HG03108 (cell line): Measurements from ENCODE around the gene AGTPBP1.
"Not testable (repeated sequence)": the region's sequence is repeated elsewhere in the genome, so short reads cannot be mapped to it uniquely, and the experiment has no call there.

Experiments used
- ATAC-seq: cut with Tn5 transposase; IDR thresholded peaks from one replicate; pipeline ENCODE4 v1.9.1; 2021; ENCODE audit warnings: moderate library complexity; ENCODE audit not compliant: unreplicated experiment

Gene AGTPBP1

DNA sequence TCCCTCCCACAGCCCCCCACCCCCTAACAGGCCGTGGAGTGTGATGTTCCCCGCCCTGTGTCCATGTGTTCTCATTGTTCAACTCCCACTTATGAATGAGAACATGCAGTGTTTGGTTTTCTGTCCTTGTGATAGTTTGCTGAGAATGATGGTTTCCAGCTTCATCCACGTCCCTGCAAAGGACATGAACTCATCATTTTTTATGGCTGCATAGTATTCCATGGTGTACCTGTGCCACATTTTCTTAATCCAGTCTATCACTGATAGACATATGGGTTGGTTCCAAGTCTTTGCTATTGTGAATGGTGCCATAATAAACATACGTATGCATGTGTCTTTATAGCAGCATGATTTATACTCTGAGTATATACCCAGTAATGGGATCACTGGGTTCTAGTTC is 23.9 kb downstream of the AGTPBP1 start:
- not testable (repeated sequence) for ATAC-seq

DNA sequence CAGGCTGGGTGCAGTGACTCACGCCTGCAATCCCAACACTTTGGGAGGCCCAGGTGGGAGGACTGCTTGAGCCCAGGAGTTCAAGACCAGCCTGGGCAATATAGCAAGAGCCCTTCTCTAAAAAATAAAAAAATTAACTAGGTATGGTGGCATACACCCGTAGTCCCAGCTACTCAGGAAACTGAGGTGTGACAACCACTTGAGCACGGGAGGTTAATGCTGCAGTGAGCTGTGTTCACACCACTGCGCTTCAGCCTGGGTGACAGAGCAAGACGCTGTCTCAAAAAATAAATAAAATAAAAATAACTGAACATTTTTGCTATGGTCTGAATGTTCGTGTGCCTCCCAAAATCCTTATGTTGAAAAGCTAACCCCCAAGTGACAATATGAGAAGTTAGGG is 24.5 kb downstream of the AGTPBP1 start:
- ATAC-seq: no peak

DNA sequence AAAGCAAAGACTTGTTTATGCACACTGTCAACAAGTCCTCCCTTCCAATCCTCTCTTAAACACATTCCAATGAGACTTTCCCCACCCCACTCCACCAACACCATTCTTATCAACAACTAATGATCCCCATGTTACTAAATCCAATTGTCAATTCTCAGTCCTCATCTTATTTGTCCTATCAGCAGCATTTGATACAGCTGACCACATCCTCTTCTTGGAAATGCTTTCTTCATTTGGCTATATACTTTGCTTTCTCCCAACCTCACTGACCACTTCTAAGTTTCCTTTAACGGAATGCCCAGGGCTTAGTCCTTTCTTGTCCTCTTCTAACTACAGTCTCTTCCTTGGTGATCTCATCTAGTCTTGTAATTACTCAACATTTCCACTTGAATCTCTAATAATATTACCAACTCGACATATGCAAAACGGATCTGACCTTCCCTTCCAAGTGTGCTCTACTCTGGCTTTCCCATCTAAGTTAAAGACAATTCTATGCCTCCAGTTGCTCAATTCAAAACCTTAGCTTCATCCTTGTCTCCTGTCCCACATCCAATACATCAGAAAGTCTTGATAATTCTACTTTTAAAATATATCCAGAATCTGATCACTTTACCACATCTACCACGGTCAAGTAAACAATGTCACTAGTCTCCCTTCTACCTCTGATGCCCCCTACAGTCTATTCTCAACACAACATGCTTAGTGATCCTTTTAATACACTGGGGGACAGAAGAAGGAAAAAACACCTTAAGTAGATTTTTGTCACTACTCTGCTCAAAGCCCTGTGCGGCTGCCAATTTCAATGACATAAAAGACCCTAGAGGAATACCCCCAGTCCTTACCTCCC is 25.5 kb downstream of the AGTPBP1 start:
- ATAC-seq: peak; percentile 51

DNA sequence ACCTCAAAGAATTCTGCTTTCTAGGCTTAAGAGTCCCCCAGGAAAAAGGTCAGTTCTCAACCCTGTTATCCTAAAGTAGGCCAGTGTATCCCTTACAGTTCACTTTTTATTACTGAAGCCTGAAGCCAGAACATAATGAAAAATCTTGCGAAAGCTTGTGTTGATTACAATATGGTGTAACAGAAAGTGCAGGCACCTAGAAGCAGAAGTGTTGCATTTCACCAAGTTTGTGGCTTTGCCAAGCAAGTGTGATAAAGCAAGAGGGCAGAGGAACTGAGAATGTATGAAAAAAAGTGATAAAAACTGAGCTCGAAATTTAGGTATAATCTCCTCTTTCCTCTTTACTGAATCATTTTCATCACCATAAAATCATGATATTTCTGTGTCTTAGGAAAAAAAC is 26.2 kb downstream of the AGTPBP1 start:
- ATAC-seq: peak; percentile 60

DNA sequence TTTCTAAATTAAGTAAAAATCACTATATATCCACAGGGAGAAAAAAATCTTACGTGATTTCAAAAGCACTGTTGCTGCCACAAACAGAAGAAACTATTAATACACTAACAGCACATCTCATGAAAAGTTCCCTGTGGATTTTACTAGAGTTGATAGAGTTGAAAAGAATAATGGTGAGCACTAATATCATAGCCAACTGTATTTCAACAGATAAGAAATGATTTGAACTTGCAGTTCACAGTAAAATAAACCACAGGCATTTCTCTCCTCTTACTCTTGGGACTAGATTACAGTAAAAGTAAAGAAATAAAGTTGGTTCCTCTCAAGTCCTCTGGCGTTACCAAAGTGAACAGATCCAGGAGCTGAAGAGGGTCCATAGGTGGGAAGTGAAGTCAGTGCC is 27.9 kb downstream of the AGTPBP1 start:
- no peak for ATAC-seq

DNA sequence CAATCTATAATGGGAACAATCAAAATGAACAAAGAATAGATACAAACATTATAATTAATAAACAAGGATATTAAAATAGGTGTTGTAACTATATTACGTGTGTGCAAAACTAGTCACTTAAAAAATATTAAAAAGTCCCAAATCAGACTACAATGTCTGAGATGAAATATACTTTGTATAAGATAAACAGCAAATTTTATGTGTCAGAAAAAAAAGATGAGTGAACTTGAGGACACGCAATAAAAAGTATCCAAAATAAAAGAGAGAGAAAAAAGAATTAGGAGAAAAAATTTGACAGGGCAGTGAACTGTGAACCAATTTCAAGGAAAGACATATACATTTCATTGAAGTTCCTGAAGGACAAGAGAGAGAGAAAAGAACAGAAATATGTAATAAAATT is 37.0 kb downstream of the AGTPBP1 start:
- ATAC-seq: no peak

DNA sequence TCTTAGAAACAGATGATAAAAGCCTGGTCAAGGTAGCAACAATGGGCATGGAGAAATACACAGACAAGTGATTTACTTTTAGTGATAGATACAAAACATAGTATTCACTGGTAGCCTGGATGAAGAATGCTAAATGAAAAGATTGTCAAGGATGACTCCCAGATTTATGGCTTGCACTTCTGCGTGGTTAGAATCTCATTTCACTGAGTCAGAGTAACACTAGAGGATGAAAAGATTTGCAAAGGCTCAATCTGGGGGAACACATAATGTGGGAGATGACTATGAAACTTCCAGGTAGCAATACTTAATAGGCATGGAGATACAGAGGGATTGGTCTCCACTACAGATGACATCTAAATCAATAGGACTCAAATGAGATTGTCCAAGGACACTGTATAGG is 38.4 kb downstream of the AGTPBP1 start:
- no peak for ATAC-seq

DNA sequence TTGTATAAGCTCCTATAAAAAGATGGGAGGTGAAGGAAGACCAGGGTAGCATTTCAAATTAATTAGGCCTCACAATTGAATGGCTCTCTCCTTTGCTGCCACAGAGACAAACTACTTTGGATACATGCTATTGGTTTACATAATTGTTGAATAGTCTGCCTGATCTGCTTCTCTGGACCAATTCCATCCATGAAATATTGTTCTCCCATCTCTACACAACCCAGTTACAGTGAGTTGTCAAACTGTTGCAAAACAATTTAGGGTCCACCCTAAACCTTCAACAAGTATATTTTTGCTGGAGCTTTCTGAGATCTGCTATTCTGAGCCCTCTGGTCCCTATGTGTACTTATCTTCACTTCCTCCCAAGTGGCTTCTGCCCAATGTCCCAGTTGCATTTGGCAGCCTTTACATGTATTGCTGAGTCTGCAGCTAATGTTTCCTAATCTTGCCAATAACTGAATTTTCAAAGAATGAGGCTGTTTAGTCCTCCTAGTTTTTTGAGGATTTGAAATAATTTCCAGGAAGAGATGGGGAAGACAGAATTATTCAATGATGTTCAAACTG is 38.9 kb downstream of the AGTPBP1 start:
- ATAC-seq: no peak

DNA sequence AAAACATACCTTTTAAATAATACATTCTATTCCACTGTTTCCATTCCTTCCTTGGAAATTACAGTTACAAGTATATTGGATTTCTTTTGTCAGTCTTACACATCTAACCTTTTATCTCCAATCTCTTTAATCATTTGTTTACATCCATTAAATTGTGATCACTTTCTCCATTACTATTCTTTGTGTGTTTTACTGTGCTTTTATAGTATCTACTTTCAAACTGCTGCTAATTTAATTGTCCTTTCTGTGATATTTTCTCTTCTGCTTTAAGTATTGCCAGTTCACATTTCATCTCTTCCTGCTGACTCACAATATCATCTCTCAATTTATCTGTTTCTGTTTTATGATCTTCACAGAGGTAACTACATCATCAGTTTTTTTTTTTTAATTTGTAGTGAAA is 39.6 kb downstream of the AGTPBP1 start:
- ATAC-seq: no peak

DNA sequence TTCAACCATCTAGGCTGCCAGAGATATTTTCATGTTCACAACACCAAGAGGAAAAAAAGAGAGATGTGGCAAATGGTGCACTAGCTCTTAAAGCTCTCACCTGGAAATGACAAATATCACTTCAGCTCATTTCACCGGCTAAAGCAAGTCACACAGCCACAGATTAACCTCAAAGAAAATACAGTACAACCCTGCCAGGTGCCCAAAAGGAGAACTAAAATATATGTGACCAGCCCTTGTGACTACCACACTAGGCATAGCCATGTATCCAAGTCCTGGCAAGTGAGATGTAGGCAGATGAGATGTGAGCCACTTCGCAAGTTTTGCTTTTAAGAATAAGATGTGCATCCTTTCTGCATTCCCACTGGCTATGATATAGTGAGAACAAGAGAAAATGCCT is 41.4 kb downstream of the AGTPBP1 start:
- no peak for ATAC-seq

DNA sequence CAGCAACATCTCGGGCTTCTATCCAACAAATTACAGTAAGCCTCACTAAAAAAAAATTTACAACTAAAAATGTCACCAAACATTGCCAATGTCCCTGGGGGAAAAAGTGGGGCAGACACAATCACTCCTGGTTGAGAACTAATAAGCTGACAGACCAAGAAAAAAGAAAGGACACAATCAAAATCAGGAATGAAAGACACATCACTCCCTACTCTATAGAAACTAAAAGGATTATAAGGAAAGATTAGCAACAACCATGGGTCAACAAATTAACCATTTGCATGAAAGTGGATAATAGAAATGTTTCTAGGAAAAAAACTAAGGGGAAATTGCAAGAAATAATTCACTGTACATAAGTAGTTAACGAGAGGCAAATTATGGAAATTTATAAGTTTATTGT is 53.4 kb downstream of the AGTPBP1 start:
- ATAC-seq: no peak

DNA sequence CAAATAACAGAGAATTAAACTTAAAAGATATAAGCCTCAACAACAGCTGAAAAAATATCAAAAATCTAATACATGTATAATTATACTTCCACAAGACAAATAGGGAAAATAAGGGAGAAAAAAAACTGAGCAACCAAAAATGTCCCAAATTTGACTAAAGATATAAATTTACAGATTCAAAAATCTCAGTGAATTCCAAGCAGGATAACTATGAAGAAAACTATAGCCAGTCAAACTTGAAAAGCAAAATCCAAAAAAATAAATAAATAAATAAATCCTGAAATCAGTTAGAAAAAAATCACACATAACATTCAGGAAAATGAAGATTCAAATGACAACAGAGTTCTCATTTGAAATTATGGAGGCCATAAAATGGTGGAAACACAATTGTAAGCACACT is 56.7 kb downstream of the AGTPBP1 start:
- no peak for ATAC-seq

DNA sequence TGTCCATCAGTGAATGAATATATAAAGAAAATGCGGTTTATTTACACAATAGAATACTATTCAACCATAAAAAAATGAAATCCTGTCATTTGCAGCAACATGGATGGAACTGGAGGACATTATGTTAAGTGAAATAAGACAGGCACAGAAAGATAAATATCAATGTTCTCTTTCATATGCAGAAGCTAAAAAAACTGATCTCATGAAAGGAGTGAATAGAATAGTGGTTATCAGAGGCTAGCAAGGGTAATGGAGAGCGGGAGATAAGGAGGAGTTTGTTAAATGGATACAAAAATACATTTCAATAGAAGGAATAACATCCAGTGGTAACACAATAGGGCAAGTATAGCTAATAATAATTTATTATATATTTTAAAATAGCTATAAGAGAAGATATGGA is 65.0 kb downstream of the AGTPBP1 start:
- ATAC-seq: no peak

DNA sequence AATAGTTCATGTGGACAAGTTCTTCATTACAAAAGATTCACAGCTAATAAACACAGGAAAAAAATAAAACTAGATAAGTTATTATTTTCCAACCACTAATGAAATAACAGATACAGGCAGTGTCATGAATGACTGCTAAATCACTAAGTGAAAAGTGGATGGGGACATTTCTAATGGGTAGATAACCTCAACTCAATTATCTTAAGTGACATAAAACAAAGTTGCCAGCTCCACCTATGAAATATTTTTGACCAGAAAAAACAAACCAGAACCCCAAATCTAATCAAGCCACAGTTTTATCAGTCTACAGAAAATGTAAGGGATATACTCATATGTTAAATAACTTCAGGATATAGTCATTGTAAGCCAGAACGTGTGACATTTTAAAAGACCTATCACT is 74.4 kb downstream of the AGTPBP1 start:
- no peak for ATAC-seq

DNA sequence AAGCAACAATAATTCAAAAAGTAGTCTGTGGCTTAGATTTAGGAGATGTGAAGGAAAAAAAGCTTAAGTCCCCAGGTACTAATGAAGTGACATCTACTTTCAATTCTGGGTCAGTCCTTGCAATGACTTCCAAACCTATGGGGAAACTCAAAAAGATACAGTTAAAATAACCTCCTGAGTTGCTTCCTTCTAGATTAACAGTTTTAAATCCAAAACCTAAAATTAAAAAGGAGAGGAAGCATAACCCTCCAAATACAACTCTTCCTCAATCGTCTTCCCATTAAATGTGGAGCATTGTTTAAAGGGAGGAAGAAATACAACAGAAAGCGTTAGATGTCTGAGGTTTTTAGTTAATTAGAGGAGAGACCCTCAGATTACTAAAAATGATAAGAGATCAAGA is 75.7 kb downstream of the AGTPBP1 start:
- ATAC-seq: no peak

DNA sequence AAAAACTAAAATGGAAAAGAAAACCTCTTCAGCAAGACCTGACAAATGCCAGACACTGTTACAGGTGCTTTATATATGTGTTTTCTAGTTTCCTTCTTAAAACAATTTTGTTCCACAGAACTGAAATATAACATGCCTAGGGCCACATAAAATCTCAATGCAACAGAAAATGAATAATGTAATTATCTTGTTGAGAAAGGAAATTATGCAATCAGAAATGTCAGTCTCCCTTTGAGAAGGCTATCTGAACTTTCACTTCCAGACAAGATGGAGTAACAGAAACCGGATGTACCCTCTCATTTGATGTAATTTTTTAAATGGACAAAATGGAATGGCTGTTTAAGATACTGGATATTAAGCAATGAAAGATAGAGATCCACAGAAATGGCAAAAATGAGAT is 79.2 kb downstream of the AGTPBP1 start:
- ATAC-seq: no peak

DNA sequence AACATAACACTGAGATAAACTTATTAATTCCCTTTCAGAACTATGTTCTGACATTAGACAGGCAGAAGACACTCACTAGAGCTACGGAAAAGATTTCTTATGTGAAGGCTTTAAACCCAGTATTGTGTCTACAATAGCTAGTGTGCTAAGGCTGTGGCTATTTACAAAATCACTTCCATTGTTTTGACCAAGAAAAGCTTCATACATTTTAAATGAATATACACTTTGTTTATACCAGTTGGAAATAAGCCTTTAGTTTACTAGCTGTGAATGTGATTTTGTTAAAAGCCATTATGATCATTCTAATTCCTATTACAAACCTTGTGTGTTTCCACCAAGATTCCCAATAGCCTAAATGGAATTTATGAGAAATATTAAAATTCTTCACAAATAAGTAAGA is 83.0 kb downstream of the AGTPBP1 start:
- no peak for ATAC-seq

DNA sequence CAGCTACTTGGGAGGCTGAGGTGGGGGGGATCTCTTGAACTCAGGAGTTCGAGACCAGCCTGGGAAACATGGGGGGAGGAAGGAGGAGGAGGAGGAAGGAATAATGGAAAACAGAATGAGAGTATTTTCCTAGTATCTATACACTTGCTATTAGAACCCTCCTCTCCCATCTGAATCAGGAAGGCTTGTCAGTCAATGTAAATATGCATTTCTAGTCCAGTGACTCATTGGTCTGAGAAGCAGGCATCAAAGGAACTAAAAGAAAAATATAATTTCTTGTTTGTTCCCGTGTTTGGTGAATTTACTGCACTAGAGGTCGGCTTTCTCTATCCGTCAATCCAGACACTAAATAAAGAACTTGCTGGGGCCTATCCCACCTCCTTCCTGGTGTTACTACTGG is 88.6 kb downstream of the AGTPBP1 start:
- no peak for ATAC-seq

DNA sequence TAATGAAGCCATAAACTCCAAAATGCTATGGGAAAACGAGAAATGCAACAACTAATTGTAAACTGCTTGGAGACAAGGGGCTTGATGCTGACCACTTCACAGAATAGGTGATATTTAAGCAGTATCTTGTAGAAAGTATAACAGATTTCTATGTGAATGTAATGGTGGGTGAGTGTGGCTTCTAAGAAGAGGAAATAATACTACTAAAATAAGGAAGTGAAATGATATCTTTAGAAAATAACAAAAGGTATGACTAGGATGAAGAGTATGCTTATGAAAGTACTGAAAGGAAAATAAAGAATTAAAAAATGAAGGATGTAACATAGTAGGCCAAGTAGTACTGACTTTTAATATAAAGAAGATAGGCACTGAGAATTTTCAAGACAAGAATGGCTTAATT is 94.2 kb downstream of the AGTPBP1 start:
- ATAC-seq: no peak

DNA sequence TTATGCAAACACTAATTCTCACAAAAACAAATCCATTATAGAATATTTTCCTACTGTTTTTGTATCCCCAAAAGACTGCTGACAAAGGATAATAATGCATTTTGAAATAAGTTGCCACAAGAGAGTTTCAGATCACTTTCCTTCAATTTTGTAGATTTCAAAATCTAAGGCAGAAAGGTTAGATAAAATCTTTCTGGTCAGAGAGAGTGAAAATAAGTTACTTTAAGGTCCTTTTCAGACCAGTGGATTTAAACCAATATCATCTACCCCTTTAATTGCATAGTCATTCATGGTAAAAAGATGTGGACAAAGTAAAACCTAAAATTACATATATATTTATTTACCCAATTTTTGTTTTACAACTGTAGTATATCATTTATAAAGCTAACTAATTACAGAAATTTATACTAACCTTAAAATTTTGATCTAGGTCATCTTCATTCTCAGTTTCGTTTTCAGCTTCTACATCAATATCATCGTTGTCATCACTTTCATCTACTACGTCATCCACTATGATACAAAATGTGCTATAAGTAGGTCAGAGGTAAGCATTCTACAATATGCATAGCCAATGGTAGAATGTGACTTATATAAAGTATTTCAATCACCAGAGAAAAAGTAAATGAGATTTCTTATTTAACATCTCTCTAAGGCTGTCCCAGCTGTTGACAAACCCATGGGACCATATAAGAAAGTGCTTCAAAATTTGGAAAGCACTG is 95.7 kb downstream of the AGTPBP1 start:
- ATAC-seq: no peak

DNA sequence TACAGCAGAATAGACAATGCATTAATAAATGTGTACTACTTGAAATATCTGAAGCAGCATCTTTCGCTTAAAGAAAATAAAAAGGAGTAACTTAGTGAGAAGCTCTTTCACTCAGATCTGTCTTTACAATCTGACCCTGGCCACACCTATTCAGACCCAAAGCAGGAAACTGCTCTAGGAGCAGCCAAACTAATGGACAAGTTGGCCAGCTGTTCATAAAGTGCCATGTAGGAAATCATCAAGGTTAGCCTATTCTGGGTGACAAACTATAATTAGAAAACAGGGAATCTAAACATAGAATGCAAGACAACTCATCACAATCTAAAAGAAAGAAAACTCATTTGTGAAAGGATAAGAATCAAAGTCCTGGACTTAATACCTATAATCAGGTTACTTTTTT is 101.3 kb downstream of the AGTPBP1 start:
- ATAC-seq: no peak

DNA sequence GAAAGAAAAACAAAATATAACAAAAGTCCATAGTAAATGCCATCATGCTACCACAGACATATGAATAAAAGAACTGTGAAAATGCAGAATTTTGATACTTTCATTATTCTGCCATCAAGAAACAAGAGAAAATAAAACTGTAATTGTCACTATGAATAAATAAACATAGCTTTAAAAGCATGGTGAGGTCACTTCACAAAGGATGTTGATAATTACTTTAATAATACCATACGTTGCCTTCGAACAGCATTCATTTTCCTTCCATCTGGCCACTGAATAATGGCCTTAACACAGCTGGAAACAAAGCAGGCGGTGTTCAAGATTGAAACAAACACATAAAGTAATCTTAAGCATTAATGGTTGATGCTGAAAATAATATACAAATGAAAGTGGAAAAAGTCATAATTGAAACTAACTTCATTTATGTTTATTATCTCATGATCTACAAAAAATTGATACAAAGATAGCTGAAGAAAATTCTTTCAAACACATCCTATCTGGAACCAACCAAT is 102.0 kb downstream of the AGTPBP1 start:
- ATAC-seq: no peak
